Fibroblast of lung (primary cell): Measurements from ENCODE around the gene TRIM5. TPM values are rescaled to one million over a fixed set of nuclear protein-coding genes. Genes with fewer than 3 reads are reported as not detected.

Experiments
- DNase-seq, 2 donors: peaks; one replicate each; pipeline versions ENCODE4 v3.0.0 to v3.0.0-alpha.2; 2010; ENCODE audit warnings: low read depth in 2 of 2
- H2AFZ ChIP-seq: 2 replicates; pipeline ENCODE4 v1.5.1; 2012; ENCODE audit warnings: low read length, control low read depth, inconsistent platforms
- H3K27ac ChIP-seq: 2 replicates; pipeline ENCODE4 v1.5.1; 2011; ENCODE audit warnings: low read length, control low read depth; ENCODE audit not compliant: insufficient read depth
- H3K27me3 ChIP-seq: 2 replicates; pipeline ENCODE4 v1.5.1; 2011; ENCODE audit warnings: mild to moderate bottlenecking, low read length; ENCODE audit not compliant: control insufficient read depth, insufficient read depth
- H3K36me3 ChIP-seq: 2 replicates; pipeline ENCODE4 v1.5.1; 2011; ENCODE audit warnings: low read length; ENCODE audit not compliant: control insufficient read depth, insufficient read depth
- H3K4me1 ChIP-seq: 2 replicates; pipeline ENCODE4 v1.5.1; 2011; ENCODE audit warnings: low read length; ENCODE audit not compliant: control insufficient read depth, insufficient read depth; ENCODE audit errors: extremely low read depth
- H3K4me2 ChIP-seq: 2 replicates; pipeline ENCODE4 v1.5.1; 2011; ENCODE audit warnings: low read length, control low read depth; ENCODE audit not compliant: insufficient read depth; ENCODE audit errors: extremely low read depth
- H3K4me3 ChIP-seq, 4 experiments: fragments of 200-600 bp in 1 of 4; sonication (generic) in 1 of 4; replicated peaks in 1 of 4; 2 replicates each; pipeline ENCODE4 v1.5.1; 2011 to 2016; ENCODE audit warnings: low read length in 4 of 4, low read depth in 3 of 4, mild to moderate bottlenecking in 3 of 4, control low read depth in 2 of 4, inconsistent platforms in 1 of 4, mixed read lengths in 1 of 4; ENCODE audit not compliant: insufficient read depth in 1 of 4; ENCODE audit errors: control extremely low read depth in 1 of 4
- H3K79me2 ChIP-seq: 2 replicates; pipeline ENCODE4 v1.5.1; 2012; ENCODE audit warnings: mild to moderate bottlenecking, low read length, inconsistent platforms; ENCODE audit not compliant: control insufficient read depth, insufficient read depth
- H3K9ac ChIP-seq: 2 replicates; pipeline ENCODE4 v1.5.1; 2011; ENCODE audit warnings: mild to moderate bottlenecking, low read length, control low read depth; ENCODE audit not compliant: insufficient read depth
- H3K9me3 ChIP-seq: 2 replicates; pipeline ENCODE4 v1.5.1; 2012; ENCODE audit warnings: low read depth, low read length; ENCODE audit not compliant: control insufficient read depth, insufficient read depth
- H4K20me1 ChIP-seq: 2 replicates; pipeline ENCODE4 v1.5.1; 2011; ENCODE audit warnings: low read length; ENCODE audit not compliant: control insufficient read depth, insufficient read depth; ENCODE audit errors: extremely low read depth
- EZH2 ChIP-seq: IDR thresholded peaks from 2 replicates; pipeline ENCODE4 v1.5.1; 2012; ENCODE audit warnings: low read length, control low read depth, mild to moderate bottlenecking; ENCODE audit errors: missing control alignments
- polyA plus RNA-seq, 2 donors: library from polyadenylated mRNA; depleted of rRNA in 1 of 2; stranded (reverse) in 1 of 2; unstranded in 1 of 2; fragments of >200 nt; gene quantifications; 2 replicates each; pipeline ENCODE4 v1.2.1, GENCODE V29; 2011 to 2012; ENCODE audit warnings: missing spikeins in 1 of 2
- total RNA-seq: library from RNA; depleted of rRNA; stranded (reverse); fragments of >200 nt; gene quantifications from 2 replicates; pipeline ENCODE4 v1.2.1, GENCODE V29; 2014
- TF ChIP-seq, protein P1 (sequence below), 2 donors: IDR thresholded peaks in 1 of 2; conservative IDR thresholded peaks in 1 of 2; 1 replicate in 1 of 2; 2 replicates in 1 of 2; pipeline ENCODE4 v1.5.1; 2011 to 2012; ENCODE audit warnings: low read length in 2 of 2, control low read depth in 1 of 2, inconsistent platforms in 1 of 2, low read depth in 1 of 2, mild to moderate bottlenecking in 1 of 2

TRIM5 gene
- total and polyA plus RNA-seq, 2 donors (not counting 1 experiment from before 2014, with no cell fraction given), result 26.8 to 47.9 TPM

- DNase-seq, result peak in 1 of 2 donors; percentile 47
- peaks cover 6% of the 10 kb centered on the region for H3K4me1 ChIP-seq
- no peaks in the 10 kb centered on the region for H3K27me3 ChIP-seq
- H4K20me1 ChIP-seq, result no peaks in the 10 kb centered on the region
- H3K36me3 ChIP-seq, result no peaks in the 10 kb centered on the region
- no peak overlapping the region for H3K27ac ChIP-seq
- no peak overlapping the region for H3K9ac ChIP-seq
- no peaks in the 10 kb centered on the region for H3K79me2 ChIP-seq
- TF ChIP-seq EZH2, result no peak
- TF ChIP-seq, protein P1, sequence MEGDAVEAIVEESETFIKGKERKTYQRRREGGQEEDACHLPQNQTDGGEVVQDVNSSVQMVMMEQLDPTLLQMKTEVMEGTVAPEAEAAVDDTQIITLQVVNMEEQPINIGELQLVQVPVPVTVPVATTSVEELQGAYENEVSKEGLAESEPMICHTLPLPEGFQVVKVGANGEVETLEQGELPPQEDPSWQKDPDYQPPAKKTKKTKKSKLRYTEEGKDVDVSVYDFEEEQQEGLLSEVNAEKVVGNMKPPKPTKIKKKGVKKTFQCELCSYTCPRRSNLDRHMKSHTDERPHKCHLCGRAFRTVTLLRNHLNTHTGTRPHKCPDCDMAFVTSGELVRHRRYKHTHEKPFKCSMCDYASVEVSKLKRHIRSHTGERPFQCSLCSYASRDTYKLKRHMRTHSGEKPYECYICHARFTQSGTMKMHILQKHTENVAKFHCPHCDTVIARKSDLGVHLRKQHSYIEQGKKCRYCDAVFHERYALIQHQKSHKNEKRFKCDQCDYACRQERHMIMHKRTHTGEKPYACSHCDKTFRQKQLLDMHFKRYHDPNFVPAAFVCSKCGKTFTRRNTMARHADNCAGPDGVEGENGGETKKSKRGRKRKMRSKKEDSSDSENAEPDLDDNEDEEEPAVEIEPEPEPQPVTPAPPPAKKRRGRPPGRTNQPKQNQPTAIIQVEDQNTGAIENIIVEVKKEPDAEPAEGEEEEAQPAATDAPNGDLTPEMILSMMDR (conservative IDR thresholded peaks at IDR 0.05 in 1 of 2, IDR thresholded peaks at IDR 0.05 in 1 of 2; ENCODE audit: low read depth in 1 of 2, low read length in 2 of 2), result no peak
- no peak overlapping the region for H2AFZ ChIP-seq
- H3K4me3 ChIP-seq, result peak overlapping the region in 2 of 4 experiments; percentile 6 to 71
- H3K4me2 ChIP-seq, result peak overlapping the region; percentile 92
- H3K9me3 ChIP-seq, result no peaks in the 10 kb centered on the region
Observed at GRCh38 chr11:5626196-5626595, 58.7 kb downstream of the TRIM5 start.

GRCh38 chr11:5625281-5625680 lies 59.6 kb downstream of the TRIM5 start:
- peaks cover 11% of the 10 kb centered on the region for H3K4me1 ChIP-seq
- no peaks in the 10 kb centered on the region for H3K27me3 ChIP-seq
- no peaks in the 10 kb centered on the region for H3K9me3 ChIP-seq
- peak overlapping the region; percentile 96 for H2AFZ ChIP-seq
- no peaks in the 10 kb centered on the region for H3K79me2 ChIP-seq
- H3K27ac ChIP-seq, result peak overlapping the region; percentile 46
- no peak for DNase-seq
- peak overlapping the region; percentile 68 to 83 (median 75) for H3K4me3 ChIP-seq
- H3K9ac ChIP-seq, result no peak overlapping the region
- TF ChIP-seq, protein P1 (conservative IDR thresholded peaks at IDR 0.05 in 1 of 2, IDR thresholded peaks at IDR 0.05 in 1 of 2; ENCODE audit: low read depth in 1 of 2, low read length in 2 of 2), result no peak
- no peak for TF ChIP-seq EZH2
- no peaks in the 10 kb centered on the region for H3K36me3 ChIP-seq
- peak overlapping the region; percentile 92 for H3K4me2 ChIP-seq
- no peaks in the 10 kb centered on the region for H4K20me1 ChIP-seq

GRCh38 chr11:5624489-5625279 lies 60.2 kb downstream of the TRIM5 start, which contains the start of gene TRIM34:
TSS of gene TRIM34 (plus strand) at chr11:5625001. CDS start at chr11:5632332, 7,331 bp downstream.
- Histone ChIP-seq H3K79me2 (no peaks in the 10 kb centered on the region), H2AFZ (peak within 1 kb of the TSS; percentile 96), H3K4me2 (peak within 1 kb of the TSS; percentile 92), H3K4me3 (peak within 1 kb of the TSS; percentile 68 to 83 (median 75)), H3K4me1 (peaks cover 12% of the 10 kb centered on the region), H3K36me3 (no peaks in the 10 kb centered on the region), H3K27ac (peak within 1 kb of the TSS; percentile 46), H3K27me3 (no peaks in the 10 kb centered on the region), H3K9ac (peak within 1 kb of the TSS; percentile 60), H3K9me3 (no peaks in the 10 kb centered on the region), H4K20me1 (no peaks in the 10 kb centered on the region)
- peak; percentile 66 to 68 for DNase-seq
- no peak for TF ChIP-seq EZH2
- TF ChIP-seq, protein P1 (conservative IDR thresholded peaks at IDR 0.05 in 1 of 2, IDR thresholded peaks at IDR 0.05 in 1 of 2; ENCODE audit: low read depth in 1 of 2, low read length in 2 of 2), result no peak
